ENCODE results near the gene IPO7.

- no peak for TF ChIP-seq BHLHE40 (IDR thresholded peaks at IDR 0.05; ENCODE audit: borderline replicate concordance)
- TF ChIP-seq FOXA1 (IDR thresholded peaks at IDR 0.05) = no peak
- no peak for TF ChIP-seq LEF1 (IDR thresholded peaks at IDR 0.05; ENCODE audit: borderline replicate concordance)
- TF ChIP-seq ARNT (IDR thresholded peaks at IDR 0.05) = no peak
- no peak for TF ChIP-seq SUZ12 (IDR thresholded peaks at IDR 0.05)
- no peak for TF ChIP-seq SP1 (IDR thresholded peaks at IDR 0.05)
- TF ChIP-seq FOXM1 (IDR thresholded peaks at IDR 0.05; ENCODE audit: borderline replicate concordance) = no peak
- no peak for TF ChIP-seq PKNOX1 (IDR thresholded peaks at IDR 0.05)
- TF ChIP-seq ELF4 (IDR thresholded peaks at IDR 0.05) = no peak
These were observed 77.8 kb downstream of the IPO7 start for GRCh38 chr11:9462172-9462799.
